NCI-H2196 (cell line): ENCODE data around the gene SYCP2L.
"Not testable (repeated sequence)": the region's sequence is repeated elsewhere in the genome, so short reads cannot be mapped to it uniquely, and the experiment has no call there.

Experiments
- DNase-seq: peaks from one replicate; lab custom pipeline; 2025; ENCODE audit not compliant: unreplicated experiment; lab: John Stamatoyannopoulos, UW

The SYCP2L gene

DNA sequence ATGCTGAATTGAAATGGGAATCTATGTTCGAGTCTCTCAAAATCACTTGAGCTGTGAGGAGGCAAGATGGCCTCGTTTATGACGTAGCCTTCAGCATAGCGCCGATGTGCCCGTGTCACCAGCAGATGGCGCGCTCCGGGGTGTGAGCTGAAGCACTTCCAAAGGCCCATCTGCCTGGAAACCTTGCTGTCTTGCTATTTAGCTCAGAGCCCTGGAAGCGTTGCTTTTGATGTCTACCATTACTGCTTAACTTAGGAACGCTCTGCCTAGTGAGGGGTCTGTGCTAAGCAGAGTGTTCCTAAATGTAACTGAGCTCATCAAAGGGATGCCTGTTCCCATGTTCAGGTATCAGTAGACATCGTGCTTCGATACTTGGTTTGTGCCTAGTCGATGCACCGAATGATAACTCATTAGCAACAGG, 67.7 kb downstream of the SYCP2L start:
- peak; percentile 67 for DNase-seq

DNA sequence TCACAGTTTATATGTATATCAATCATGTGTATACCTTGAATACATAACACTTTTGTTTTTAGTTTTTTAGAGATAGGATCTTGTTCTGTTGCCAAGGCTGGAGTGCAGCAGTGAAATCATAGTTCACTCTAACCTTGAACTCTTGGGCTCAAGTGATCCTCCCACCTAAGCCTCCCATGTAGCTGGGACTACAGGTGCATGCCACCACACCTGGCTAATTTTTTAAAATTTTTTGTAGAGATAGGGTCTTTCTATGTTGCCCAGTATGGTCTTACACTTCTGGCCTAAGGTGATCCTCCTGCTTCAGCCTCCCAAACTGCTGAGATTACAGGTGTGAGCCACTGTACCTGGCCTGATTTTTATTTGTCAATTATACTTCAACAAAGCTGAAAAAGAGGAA, 69.9 kb downstream of the SYCP2L start:
- DNase-seq: no peak

DNA sequence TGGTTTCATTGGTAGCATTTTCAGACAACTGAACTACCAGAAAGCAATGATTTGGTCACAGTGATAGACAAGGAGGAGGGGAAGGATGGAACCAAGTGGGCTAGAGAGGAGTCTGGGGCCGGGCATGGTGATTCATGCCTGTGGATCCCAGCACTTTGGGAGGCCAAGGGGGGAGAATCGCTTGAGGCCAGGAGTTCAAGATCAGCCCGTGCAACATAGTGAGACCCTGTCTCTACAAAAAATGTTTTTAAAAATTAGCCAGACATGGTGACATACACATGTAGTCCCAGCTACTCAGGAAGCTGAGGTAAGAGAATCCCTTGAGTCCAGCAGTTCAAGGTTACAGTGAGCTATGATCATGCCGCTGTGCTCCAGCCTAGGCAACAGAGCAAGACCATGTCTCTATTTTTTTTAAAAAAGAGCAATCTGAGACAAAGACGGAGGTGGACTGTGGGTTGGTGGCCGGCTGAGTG, 70.6 kb downstream of the SYCP2L start:
- no peak for DNase-seq

DNA sequence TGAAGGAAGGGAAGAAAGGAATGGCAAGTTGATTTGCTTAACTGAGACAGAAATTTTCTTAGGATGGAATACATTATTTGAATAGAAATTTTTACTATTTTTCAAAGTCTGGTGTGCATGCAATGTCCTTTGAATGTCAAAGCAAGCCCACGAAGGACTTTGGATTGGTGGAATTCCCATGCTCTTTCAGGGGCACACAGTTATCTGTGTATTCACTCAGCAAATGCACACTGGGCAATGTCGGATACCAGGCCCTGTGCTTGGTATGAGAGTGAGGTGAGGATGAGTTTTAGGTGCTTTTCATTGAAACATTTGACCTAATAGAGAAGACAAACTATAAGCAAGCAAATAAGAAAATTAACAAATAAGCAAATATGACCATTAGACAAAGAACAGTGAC, 73.3 kb downstream of the SYCP2L start:
- no peak for DNase-seq

DNA sequence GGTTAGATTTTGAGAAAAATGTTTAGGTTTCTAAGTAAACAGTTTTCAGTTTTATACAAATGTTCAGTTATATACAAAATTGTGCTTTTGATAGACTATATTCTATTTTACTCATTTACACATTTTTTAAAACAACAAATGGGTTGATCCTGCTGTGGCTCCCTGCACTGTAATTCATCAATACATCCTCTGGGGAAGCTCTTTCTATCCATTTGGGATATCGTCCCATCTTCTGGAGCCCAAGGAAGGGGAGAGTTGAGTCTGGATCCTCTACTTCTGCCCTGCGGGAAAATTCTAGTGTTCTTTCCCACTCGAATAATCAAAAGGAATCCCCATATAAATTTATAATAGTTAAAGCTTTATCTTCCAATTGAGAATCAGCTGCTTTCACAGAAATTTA, 75.0 kb downstream of the SYCP2L start:
- DNase-seq: no peak

DNA sequence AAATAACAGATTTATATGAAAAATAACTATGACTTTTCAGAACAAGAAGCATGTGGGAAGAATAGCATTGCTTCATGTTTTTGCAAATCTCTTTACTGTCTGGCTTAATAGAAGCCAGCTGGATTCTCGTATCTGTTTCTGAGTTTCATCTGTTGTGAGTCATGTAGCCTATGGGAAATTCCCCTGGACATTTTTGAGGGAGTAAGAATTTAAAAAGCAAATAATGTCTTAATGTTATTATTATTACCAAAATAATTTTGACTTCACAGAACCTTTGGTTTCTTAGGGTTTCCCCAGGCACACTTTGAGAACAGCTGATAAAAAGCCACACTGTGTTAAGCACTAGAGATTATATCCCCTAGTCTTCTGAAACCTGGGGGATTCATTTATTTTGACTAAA, 75.8 kb downstream of the SYCP2L start:
- DNase-seq: no peak

DNA sequence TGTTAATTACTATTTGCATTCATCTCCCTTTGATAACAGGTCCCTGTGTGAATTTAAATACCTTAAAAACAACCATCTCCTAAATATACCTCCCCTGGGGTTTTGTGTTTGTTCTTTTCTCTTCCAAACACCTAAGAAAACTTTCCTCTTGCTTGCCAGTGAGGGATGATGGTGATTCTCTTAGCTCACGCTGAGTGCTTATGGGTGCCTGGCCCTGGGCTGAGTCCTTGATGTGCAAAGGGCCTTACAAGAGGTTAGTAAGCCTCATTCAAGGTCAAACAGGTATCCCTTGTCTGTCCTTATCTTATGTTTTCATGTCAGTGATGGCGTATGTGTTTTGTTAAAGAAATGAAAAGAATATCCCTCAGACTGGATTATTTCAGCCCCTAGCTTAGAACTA, 76.3 kb downstream of the SYCP2L start:
- no peak for DNase-seq

DNA sequence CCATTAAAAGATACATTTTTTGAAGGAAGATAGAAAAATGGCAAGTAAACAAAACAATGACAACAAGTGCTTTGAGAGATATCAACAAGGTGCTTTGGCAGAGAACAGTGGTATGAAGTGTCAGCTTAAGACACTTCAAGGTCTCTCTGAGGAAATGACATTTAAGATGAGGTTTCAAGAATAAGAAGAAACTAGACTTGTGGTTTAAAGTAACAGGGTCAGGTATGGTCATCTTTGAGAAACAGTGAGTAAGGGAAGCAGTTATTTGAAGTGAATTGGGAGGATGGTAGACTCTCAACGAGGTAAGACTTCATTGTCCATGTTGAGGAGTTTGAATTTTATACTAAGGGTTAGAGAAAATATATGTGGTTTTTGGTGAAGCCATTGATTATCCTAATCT, 77.8 kb downstream of the SYCP2L start:
- no peak for DNase-seq

DNA sequence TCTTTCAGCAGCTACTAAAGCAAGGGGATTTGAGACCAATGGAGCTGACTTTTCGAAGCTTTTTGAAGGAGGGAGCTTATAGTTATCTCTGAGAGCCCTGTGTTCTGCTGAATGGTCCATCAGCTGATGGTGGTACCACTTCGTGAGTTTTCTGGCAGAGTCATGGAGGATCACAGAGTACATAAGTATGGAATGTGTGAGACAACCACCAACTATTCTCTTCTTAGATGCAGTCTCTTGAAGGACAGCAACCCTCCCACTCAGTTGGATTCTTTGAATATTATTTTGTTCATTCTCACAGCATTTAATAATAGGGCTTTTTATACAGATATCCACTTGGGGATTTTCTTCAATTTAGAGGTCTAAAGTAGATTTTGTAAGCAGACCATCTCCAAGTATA, 81.9 kb downstream of the SYCP2L start:
- DNase-seq: no peak

DNA sequence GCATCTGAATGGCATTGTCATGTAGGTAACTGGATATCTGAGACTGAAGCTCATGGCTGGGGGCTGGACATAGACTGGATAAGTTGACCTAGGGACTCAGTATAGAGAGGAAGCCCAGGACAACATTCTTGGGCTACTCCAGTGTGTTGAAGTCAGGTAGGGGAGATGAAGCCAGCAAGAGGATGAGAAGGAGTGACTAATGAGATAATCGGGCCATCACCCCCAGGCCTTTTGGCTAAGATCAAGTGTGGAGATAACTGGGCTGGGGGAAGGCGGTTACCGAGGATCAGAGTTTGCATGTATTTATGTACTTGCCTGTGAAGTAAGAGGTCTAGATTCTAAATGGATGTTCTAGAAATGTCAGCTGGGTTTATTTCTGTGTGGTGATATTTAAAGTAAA, 83.9 kb downstream of the SYCP2L start:
- no peak for DNase-seq

DNA sequence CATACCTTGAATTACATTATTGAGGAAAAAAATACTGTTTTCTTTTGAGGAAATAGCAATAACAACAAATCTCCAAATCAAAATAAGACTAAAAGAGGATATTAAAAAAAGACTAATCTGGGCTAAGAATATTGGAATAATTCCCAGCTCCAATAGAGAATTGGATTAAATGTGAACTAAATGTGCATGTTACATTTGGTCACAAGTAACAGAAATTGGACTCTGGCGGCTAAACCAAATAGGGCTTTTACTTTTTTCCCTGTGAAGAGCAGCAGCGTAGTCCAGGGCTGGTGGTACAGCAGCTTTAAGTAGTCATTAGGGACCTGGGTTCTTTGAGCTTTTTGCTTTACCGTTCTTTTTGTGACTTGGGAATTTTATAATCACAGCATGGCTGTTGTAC, 85.3 kb downstream of the SYCP2L start:
- no peak for DNase-seq

DNA sequence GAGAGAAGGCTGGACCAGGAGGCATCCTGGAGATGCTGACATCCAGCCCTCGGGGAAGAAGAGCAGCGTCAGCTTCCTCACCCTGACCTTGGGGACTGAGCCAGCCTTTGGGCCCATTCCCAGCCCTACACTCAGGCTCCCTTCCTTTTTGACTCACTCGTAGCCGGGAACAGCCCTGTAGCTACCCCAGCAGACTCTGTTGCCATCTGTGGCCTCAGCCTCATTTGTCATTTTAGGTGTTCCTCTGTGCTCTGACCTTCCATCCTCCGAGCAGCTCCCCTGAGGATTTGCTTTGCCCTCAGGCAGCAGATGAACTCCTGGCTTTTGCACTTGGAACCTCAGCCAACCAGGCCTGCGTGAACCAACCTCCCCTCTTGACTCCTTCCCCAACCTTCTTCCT, 89.7 kb downstream of the SYCP2L start:
- DNase-seq: no peak

DNA sequence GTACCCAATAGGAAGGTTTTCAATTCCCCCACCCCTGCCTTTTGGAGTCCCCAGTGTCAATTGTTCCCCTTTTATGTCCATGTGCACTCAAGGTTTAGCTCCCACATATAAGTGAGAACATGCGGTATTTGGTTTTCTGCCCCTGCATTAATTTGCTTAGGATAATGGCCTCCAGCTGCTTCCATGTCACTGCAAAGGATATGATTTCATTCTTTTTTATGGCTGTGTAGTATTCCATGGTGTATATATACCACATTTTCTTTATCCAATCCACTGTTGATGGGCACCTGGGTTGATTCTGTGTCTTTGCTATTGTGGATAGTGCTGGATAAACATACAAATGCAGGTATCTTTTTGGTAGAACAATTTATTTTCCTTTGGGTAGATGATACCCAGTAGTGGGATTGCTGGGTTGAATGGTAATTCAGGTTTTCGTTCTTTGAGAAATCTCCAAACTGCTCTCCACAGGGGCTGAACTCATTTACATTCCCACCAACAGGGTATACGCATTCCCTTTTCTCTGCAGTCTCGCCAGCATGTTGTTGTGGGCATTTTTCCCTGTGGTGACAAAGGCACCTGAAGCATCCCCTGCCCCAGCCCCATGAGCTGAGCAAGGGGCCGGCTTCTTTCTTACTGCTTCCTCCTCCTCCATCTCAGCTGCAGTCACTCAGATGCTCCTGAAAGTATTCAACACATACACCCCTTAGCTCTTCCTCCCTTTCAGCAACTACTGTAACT, 90.5 kb downstream of the SYCP2L start:
- DNase-seq: no peak

DNA sequence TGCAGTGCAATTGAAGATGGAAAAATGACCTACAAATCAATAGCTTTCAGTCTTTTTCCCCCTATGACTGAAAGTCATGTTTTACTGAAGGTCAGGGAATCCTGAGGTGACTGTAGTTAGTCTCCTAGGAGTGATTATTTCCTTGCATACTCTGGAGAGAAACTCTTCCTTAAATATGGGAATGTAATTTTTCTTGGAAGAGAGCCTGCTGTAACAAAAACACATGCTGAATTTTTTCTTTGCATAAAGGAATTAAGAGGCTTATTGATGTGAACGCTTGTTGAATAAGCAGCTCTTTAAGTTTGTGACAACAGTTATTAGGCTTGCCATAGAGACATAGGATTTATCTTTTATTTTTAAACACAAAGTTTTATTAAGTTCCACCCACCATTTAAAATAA, 92.8 kb downstream of the SYCP2L start:
- no peak for DNase-seq

DNA sequence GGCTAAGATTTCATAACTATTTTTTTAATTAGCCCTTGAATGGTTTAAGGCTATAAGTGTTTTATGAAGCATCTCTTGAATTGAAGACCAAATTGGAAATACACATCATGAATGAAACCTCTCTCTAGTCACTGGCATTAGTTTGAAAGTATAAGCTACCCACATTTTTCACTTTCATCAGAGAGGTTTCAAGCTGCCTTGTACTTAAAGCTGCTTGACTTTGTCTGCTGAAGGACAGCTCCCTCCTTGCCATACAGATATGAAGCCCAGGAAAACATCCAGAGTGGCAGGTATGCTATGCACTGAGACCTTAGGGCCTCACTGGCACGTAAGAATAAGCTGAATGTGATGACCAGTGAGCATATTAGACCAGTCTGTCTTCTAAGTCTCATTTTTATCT, 94.6 kb downstream of the SYCP2L start:
- no peak for DNase-seq

DNA sequence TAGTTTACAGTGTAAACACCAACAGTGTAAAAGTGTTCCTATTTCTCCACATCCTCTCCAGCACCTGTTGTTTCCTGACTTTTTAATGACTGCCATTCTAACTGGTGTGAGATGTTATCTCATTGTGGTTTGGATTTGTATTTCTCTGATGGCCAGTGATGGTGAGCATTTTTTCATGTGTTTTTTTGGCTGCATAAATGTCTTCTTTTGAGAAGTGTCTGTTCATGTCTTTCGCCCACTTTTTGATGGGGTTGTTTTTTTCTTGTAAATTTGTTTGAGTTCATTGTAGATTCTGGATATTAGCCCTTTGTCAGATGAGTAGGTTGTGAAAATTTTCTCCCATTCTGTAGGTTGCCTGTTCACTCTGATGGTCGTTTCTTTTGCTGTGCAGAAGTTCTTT, 98.1 kb downstream of the SYCP2L start:
- not testable (repeated sequence) for DNase-seq

DNA sequence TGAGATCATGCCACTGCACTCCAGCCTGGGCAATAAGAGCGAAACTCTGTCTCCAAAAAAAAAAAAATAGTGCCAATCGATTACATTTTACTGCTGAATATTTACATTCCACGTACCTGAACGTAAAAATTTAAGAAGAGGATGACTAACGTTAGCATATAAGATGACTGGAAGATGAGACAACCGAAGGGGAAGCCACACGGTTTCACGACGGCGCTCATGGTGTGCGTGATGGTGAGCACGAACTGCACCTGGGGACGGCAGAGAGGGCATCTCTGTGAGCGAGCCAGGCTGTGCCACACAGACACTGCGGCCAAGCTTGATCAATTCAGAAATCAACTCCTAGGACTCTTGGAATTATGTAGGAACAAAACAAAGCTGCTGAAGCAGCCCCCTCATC, 102.7 kb downstream of the SYCP2L start:
- DNase-seq: no peak

DNA sequence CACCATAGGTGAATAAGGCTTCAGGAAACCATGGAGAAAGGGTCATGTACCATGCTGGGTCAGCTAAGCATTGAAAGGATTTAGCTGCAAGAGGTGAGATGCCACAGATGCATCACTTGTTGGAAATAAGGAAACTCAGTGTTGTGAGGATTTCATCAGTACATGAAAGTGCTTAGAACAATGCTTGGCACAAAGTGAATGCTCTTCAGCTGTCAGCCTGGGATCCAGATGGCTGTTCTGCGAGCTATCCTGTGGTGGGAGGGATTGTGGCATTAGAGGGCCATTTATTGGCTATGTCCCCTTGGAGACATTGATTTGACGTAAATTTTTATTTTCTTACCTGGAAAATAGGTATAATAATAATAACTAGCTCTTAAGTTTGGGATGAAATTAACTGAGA, 104.3 kb downstream of the SYCP2L start:
- DNase-seq: no peak

DNA sequence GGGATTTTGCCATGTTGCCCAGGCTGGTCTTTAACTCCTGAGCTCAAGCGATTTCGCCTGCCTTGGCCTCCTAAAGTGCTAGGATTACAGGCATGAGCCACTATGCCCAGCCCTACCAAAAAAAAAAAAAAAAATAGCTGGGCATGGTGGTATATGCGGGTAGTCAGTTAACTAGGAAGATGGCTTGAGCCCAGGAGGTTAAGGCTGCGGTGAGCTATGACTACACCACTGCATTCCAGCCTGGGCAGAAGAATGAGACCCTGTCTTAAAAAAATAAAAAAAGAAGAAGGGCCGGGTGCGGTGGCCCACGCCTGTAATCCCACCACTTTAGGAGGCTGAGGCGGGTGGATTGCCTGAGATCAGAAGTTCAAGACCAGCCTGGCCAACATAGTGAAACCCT, 107.0 kb downstream of the SYCP2L start:
- no peak for DNase-seq

DNA sequence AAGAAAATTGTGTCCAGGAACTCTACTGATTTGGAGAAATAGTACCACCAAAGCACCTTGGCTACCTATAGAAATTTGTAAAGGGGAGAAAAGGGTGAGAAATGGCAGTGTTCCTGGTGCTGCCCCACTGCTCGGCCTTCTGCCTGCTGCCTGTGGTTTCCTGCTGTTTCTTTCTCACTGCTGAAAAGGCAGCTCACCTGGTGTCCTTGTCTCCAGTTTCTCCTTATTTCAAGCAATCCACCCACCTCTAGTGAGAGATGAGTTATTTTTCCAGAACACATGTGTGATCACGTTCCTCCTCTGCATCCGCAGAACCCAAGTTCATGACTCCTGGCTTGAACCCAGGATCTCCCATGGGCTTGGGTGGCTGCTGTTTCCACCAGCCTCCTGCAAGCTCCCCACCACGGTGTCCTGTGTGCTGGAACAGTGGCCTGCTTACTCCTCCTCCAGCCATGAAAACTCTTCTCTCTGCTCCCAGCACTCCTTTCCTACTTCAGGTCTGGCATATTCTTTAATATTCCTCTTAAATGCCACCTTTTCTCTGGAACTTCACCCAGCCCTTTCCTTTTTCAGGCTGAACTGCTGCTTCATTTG, 108.4 kb downstream of the SYCP2L start:
- DNase-seq: no peak

DNA sequence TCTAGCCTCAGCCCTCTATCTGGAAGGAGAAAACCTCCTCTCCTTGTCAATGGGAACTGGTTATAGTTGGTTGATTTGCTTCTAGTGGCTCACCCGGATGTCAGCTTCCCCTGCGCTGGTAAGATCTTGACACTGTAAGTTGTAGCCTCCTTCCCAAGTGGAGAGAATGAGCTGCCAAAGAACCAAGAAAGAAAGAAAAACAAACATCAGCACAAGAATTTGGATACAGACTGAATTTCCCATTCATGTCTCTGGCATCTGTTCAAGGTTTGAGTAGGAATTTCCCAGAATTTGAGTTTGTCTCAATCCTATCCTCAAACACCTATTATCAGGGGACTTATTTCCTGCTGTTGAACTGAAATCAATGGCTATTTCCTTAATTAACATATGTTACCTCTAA, 113.1 kb downstream of the SYCP2L start:
- no peak for DNase-seq

DNA sequence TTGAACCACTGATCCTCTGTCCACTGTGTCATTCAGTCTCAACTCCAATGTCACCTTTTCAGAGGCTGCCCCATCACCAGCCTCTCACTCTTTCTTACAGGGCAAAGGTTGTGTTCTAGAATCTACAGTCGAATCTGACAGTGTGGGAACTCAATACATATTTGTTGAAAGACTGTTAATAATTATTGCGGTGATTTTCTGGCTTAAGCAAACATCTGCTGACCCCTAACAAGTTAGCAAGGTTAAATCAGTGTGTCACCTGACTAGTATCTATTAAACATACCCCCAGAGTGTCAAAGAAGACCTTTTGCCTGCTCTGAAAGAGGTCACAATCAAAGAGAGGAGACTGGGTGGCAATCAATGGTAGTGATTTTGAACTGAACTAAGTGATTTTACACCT, 115.3 kb downstream of the SYCP2L start:
- no peak for DNase-seq

DNA sequence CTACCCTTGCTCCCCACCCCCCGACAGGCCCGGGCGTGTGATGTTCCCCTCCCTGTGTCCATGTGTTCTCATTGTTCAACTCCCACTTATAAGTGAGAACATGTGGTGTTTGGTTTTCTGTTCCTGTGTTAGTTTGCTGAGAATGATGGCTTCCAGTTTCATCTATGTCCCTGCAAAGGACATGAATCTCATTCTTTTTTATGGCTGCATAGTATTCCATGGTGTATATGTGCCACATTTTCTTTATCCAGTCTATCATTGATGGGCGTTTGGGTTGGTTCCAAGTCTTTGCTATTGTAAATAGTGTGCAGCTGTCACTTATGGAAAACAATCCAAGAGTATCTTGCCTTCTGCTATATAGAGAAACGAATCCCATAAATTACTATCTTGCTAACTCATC, 116.4 kb downstream of the SYCP2L start:
- DNase-seq: not testable (repeated sequence)
